Neural progenitor cell (in vitro differentiated cells): ENCODE data around the gene SPIRE1.

ENCODE experiments used
- CTCF ChIP-seq: fragments of 200-600 bp; sonication (generic); IDR thresholded peaks from 2 replicates; pipeline ENCODE4 v1.5.1; 2017; ENCODE audit warnings: antibody characterized with exemption, mild to moderate bottlenecking
- EZH2phosphoT487 ChIP-seq: fragments of 200-600 bp; sonication (generic); IDR thresholded peaks from 2 replicates; pipeline ENCODE4 v1.6.1; 2017; ENCODE audit warnings: antibody characterized with exemption

- TF ChIP-seq CTCF (no peak), EZH2phosphoT487 (no peak)
Measured at GRCh38 chr18:12491611-12492435, 166.1 kb downstream of the SPIRE1 start.
